Coronary artery (tissue), 2 donors: ENCODE data around the gene MYOM1.
A peak's percentile ranks its signal among the peaks of the same experiment; 100 is the strongest.

Experiments used
- DNase-seq: peaks from one replicate; pipeline ENCODE4 v3.0.0-alpha.2; 2017; ENCODE audit warnings: low spot score
- H3K27ac ChIP-seq, 2 donors: fragments of 200-600 bp; sonication (generic); one replicate each; pipeline ENCODE4 v1.5.1; 2016 to 2019
- H3K4me3 ChIP-seq: fragments of 200-600 bp; sonication (generic); 2 replicates; pipeline ENCODE4 v1.5.1; 2016; ENCODE audit warnings: mild to moderate bottlenecking, moderate library complexity
- TF ChIP-seq, protein P1 (sequence below): fragments of 200-600 bp; sonication (generic); IDR thresholded peaks from one replicate; pipeline ENCODE4 v1.5.1; 2019; ENCODE audit warnings: antibody characterized with exemption

Gene MYOM1

DNA sequence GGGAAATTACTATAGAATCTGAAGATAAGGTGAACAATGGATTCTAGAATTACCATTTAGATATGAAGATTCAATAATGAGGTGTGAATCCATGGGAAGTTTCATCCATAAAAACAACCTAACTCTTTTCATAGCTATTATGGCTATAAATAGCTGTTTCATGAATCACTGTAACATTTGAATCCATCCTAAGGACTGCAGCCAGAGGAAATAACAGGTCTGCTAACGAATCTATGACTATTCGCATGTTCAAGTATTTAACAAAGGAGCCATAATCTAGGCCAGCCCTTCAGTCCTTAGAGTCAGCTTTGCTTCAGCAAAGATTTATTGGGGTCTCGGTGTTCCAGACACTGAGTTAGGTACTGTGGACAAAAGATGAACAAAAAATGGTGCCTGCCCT, 87.1 kb downstream of the MYOM1 start:
- Histone ChIP-seq H3K4me3 (no peak overlapping the region), H3K27ac (no peak overlapping the region)
- no peak for DNase-seq
- TF ChIP-seq, protein P1, sequence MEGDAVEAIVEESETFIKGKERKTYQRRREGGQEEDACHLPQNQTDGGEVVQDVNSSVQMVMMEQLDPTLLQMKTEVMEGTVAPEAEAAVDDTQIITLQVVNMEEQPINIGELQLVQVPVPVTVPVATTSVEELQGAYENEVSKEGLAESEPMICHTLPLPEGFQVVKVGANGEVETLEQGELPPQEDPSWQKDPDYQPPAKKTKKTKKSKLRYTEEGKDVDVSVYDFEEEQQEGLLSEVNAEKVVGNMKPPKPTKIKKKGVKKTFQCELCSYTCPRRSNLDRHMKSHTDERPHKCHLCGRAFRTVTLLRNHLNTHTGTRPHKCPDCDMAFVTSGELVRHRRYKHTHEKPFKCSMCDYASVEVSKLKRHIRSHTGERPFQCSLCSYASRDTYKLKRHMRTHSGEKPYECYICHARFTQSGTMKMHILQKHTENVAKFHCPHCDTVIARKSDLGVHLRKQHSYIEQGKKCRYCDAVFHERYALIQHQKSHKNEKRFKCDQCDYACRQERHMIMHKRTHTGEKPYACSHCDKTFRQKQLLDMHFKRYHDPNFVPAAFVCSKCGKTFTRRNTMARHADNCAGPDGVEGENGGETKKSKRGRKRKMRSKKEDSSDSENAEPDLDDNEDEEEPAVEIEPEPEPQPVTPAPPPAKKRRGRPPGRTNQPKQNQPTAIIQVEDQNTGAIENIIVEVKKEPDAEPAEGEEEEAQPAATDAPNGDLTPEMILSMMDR, result no peak

DNA sequence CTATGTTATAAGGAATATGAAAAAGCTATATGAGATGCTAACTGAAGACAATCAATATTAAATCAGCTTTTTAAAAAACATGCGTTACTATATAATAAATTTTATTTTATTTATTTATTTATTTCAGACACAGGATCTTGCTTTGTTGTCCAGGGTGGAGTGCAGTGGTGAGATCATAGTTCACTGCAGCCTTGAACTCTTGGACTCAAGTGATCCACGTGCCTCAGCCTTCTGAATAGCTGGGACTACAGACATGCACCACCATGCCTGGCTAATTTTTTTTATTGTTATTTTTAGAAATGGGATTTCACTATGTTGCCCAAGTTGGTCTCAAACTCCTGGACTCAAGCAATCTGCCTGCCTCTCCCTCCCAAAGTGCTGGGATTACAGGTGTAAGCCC, 89.4 kb downstream of the MYOM1 start:
- Histone ChIP-seq H3K27ac (no peak overlapping the region), H3K4me3 (no peak overlapping the region)
- TF ChIP-seq, protein P1, result no peak
- no peak for DNase-seq

DNA sequence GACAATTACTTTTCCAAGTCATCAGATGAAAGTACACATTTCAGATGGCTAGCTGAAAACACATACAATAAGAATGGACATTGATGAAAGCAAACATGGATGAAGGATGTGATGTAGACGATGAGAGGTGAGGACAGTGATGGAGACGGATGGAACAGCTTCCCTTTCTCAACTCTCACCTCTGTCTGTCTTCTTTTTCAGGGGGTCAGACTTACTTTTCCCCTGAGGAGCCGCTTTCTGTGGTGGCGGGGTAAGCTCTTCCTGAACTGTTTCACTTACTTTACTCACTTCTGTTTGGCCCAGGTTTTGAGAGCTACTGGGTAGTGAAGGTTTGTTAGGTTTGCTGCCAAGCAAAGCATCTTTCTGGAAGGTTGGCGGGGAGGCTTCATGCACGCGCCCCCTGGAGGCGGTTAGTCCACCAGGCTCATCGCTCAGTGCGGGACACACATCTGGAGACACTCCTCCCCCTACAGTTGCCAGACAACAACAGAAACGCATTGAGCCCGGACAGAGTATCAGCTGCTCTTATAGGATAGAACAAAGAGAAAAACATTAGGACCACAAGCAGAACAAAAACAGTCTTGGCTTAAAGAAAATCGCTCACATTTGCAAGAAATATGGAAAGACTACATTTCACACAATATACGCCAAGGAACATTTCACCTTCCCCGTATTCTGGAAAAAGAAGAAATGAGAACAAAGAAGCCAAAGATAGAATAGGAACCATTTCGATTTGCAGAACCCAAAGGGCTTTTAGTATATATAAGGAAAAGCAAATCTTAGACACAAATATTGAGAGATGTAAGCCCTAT, 90.5 kb downstream of the MYOM1 start:
- Histone ChIP-seq H3K4me3 (no peak overlapping the region), H3K27ac (no peak overlapping the region)
- TF ChIP-seq, protein P1, result peak; percentile 57
- DNase-seq, result peak; percentile 79

DNA sequence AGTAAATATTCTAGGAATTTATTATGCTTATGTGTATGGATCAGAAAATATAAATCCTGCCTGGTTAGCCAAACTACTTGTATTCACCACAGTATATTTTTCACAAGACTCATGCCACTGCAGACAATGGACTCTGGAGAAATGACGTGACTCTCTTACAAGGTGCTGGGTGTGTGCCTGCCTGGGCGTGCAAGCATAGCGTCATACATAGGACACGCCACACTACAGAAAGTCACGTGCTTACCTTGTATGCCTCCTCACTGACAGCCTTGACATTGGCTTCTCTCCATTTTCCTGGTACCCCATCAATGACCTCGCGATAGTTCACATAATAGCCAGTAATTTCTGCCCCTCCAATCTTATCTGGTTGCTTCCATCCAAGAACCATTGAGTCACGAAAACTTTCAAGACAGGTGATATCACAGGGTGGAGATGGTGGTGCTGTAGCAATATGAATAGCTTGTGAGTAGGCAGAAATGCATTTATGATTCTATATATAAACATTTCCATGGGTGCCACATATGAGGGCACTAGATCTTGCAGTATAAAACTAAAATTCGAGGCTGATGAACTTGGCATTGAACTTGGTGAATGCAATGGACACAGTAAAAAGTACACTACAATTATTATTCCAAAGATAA, 93.2 kb downstream of the MYOM1 start:
- no peak for DNase-seq
- H3K27ac ChIP-seq, result no peak overlapping the region
- no peak overlapping the region for H3K4me3 ChIP-seq
- TF ChIP-seq, protein P1, result no peak

DNA sequence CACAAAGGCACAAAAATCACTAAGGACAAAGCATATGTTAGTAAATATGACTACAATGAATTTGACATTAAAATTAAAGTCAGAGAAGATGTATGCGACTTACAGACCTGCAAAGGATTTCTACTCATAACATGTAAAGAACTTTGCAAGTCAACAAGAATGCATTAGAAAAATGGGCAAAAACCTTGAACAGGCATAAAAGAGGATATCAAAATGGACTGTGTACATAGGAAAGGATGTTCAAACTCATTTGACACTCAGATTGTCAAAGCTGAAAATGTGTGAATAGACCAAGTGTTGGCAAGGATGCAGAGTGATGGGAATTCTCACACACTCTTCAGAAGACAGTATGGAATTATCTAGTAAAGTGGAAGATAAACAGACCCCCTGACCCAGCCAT, 94.9 kb downstream of the MYOM1 start:
- TF ChIP-seq, protein P1, result no peak
- Histone ChIP-seq H3K27ac (no peak overlapping the region), H3K4me3 (no peak overlapping the region)
- DNase-seq, result no peak

DNA sequence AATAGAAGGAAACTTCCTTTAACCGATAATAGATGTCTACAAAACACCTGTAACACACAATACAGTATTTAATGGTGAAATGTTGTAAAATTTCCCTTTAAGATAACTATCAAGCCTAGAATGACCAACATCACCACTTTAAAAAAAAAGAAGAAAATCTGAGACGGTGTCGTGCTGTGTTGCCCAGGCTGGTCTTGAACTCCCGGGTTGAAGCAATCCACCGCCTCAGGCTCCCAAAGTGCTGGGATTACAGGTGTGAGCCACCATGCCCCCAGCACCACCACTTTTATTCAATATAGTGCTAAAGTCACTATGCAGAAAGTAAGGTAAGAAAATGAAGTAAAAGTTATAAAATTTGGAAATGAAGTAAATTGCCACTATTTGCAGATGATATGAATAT, 96.9 kb downstream of the MYOM1 start:
- TF ChIP-seq, protein P1, result no peak

DNA sequence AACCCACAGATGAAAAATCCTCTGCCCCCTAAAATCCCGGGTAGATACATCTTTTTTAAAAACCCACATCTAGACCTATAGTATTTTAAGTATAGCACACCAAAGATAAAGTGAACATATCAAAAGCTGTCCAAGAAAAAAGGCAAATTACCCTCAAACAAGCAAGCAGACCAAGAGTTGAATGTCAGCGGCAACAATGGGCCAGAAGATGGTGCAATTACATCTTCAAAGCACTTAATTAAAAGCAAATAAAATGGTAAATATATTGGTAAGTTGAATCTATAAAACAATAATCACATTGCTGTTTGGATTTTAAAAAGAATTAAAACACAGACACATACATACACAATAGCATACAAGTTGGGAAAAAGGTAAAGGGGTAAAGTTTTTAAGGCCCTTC, 98.5 kb downstream of the MYOM1 start:
- Histone ChIP-seq H3K4me3 (no peak overlapping the region), H3K27ac (no peak overlapping the region)
- TF ChIP-seq, protein P1, result no peak
- no peak for DNase-seq

More for the DNA sequence above, 96.9 kb downstream of the MYOM1 start:
- Histone ChIP-seq H3K4me3 (no peak overlapping the region), H3K27ac (no peak overlapping the region)
- DNase-seq, result no peak
